ENCODE results near the gene RNF151.

DNA sequence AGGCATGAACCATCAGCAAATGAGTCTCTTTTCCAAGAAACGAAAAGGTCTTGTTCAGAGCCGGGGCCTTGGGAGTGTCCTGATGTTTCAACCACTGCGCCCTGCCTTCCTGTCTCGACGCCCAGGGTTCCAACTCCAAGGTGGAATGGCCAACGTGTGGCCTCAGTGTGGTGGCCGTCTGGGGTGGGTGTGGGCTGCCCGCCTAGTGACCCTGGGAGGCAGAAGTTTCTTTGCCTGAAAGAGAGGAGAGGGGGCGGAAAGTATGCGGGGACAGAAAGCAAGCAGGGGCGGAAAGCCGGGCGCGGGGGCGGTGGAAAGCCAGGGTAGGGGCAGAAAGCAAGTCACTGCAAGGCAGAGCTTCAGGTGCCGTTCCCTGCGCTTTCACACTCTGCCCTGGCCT is 27.7 kb upstream of the RNF151 start:
- TF ChIP-seq, protein P1, sequence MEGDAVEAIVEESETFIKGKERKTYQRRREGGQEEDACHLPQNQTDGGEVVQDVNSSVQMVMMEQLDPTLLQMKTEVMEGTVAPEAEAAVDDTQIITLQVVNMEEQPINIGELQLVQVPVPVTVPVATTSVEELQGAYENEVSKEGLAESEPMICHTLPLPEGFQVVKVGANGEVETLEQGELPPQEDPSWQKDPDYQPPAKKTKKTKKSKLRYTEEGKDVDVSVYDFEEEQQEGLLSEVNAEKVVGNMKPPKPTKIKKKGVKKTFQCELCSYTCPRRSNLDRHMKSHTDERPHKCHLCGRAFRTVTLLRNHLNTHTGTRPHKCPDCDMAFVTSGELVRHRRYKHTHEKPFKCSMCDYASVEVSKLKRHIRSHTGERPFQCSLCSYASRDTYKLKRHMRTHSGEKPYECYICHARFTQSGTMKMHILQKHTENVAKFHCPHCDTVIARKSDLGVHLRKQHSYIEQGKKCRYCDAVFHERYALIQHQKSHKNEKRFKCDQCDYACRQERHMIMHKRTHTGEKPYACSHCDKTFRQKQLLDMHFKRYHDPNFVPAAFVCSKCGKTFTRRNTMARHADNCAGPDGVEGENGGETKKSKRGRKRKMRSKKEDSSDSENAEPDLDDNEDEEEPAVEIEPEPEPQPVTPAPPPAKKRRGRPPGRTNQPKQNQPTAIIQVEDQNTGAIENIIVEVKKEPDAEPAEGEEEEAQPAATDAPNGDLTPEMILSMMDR (IDR thresholded peaks at IDR 0.05) = no peak
- no peak for TF ChIP-seq POLR2AphosphoS5 (IDR thresholded peaks at IDR 0.05)

All from suprapubic skin (tissue), 3 donors.